GM19043 (cell line): ENCODE data around the gene FBXL17.

Source experiments
- ATAC-seq: cut with Tn5 transposase; IDR thresholded peaks from one replicate; pipeline ENCODE4 v1.9.1; 2021; ENCODE audit warnings: low read depth; ENCODE audit not compliant: unreplicated experiment

The FBXL17 gene

DNA sequence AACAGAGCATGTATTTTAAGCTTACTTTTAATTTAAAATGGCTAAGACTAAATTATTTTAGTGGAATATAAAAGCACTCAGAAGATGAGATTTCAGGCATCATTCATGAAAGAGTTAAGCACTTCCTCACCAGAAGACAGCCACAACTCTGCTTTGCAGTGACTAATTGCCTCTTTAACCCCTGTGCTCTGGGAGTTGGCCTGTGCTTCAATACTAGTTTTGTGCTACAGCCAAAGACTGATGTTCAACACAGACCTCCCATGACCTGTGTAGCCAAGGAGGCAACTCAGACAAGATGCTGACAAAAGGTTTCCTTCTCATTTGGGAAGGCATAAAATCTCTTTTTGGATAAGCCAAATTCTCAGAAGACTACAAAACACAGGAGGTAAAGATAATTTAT, 353.5 kb downstream of the FBXL17 start:
- no peak for ATAC-seq

DNA sequence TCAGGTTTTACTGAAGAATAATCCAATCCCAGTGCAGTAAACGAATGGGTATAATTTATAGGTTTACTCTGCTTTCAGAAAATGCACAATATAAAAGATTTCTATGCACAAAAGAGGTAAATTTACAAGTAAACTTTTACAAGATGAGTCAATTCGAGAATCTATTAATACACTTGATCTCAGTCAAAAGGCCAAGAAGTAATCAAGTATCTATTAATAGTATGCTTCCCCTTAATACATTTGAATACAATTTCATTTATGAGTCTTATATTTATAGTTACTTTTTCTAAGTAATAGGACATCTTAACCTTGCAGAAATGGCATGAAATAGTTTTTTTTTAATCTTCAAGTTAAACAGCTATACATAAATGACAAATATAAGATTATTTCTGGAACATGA, 355.9 kb downstream of the FBXL17 start:
- ATAC-seq: no peak

DNA sequence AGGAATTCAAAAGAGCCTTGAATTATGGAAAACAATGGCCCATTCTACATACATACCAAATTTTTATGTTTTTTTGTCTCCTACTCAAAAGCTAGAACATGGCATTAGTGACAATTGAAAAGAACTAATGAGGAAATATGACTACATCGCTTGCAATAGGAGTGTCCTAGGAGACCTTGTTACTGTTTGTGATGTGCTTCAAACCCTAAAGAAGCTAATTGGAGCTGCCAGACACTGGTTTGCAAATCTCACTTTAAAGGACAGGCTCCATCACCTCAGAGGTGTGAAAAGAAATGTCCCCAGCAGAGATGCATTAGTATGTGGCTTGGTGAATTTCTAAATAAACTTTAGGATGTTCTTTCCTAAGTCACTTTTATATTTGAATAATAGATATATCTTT, 356.9 kb downstream of the FBXL17 start:
- no peak for ATAC-seq

DNA sequence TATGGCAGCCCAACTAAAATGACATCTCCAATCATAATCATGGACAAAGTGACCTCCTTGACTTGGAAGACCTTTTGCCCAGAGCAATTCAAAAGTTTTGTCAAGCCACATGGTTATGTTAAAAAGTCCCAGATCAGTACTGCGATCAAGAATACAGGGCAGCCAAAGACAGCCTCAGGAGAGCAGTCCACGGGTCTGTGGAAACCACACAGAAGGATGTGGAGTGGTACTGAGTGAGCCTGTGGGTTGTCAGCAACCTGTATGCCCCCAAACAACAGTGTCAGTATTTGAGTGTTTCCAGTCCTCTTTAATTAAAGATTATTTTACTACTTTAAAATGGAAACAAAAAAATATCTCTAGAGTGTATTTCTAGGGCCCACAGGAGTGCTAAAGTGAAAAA, 365.8 kb downstream of the FBXL17 start:
- ATAC-seq: no peak

DNA sequence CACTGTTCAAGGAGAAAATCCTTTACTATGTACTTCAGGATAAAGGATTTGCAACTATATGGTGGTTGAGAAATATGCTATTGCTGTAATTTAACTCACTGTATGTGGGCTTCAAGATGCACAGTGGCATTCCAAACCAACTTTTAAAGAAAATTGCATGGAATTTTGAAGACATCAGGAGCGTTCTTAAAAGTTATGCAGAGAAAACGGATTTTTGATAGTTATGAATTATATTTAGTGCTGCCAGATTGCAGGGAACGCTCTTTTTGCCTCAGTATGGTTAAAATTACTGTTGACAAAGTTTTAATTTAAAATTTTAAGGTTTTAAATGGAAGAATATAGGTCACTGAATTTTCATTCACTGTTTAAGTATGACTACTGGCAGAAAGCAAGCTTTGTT, 375.1 kb downstream of the FBXL17 start:
- ATAC-seq: no peak

DNA sequence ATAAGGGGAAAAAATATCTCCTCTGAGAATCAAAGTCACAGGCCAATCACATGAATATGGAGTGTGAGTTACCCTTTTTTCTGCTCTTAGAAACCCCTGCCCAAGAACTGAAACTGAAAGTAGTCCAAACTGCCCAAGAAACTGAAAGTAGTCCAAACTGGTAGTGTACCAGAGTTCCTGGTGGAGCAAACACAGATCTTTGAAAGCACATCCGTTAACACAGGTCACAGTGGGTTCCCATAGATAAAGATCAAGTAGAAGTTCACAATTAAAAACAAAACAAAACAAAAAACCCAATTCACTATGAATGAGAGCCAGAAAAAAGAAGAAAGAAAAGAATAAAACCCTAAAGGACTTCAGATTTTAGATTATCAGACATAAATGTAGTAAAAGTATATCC, 378.7 kb downstream of the FBXL17 start:
- ATAC-seq: peak; percentile 100

DNA sequence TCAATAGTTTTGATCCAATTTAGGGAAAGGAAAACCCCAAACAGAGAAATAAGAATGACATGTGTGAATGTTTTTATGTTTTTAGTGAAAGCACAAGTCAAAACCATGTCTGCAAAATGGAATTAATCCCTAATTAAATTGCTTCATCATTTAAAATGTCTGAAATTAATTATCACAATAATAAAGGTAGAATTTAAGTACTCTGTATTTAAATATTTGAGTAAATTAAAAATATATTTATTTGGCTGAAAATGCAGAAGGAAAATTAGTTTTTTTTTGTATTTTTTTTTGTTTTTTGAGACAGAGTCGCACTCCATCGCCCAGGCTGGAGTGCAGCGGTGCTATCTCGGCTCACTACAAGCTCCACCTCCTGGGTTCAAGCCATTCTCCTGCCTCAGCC, 380.7 kb downstream of the FBXL17 start:
- ATAC-seq: no peak

DNA sequence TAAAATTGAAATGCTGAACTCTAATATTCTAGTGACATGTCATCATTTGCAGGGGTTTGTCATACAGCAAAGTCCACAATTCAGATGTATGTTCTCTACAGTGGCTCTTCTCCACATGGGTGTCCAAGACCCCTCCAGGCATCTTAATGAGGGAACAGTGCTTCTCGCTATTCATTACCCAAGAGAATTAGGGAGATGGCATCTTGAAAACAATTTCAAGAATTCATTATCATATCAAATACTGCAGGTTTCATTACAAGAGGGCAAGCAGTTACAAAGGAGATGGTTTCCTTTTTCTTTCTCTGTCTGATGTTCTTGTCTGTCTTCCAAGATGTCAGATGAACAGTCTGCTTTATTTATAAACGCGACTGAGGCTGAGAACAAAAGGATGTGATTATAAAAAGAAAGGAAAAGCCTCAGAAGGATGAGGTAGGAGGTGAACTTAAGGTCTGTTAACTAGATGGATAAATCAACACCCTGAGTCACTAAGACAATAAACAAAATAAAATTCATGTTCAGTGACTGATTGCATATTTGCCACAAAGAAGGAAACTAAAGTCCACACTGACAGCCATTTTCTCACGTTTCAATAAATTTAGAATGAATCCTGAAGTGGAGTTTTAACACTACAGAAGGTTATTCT, 384.4 kb downstream of the FBXL17 start:
- no peak for ATAC-seq

DNA sequence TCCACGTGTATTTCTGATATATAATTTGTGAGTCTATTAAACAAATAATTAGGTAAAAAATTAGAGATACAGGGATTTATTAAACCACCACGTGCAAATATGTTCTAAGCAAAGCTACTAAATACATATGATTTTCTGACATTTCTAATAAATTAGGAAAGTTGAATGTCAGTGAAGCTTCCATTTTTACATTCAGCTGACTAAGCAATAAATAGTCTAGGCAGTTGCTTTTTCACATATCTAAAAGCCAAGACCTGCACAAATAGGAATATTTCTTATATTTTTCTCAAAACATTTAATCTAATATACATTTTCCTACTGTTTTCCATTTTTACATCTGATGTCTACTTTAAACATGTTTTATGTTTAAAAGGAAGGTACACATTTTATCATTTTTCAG, 388.6 kb downstream of the FBXL17 start:
- no peak for ATAC-seq

DNA sequence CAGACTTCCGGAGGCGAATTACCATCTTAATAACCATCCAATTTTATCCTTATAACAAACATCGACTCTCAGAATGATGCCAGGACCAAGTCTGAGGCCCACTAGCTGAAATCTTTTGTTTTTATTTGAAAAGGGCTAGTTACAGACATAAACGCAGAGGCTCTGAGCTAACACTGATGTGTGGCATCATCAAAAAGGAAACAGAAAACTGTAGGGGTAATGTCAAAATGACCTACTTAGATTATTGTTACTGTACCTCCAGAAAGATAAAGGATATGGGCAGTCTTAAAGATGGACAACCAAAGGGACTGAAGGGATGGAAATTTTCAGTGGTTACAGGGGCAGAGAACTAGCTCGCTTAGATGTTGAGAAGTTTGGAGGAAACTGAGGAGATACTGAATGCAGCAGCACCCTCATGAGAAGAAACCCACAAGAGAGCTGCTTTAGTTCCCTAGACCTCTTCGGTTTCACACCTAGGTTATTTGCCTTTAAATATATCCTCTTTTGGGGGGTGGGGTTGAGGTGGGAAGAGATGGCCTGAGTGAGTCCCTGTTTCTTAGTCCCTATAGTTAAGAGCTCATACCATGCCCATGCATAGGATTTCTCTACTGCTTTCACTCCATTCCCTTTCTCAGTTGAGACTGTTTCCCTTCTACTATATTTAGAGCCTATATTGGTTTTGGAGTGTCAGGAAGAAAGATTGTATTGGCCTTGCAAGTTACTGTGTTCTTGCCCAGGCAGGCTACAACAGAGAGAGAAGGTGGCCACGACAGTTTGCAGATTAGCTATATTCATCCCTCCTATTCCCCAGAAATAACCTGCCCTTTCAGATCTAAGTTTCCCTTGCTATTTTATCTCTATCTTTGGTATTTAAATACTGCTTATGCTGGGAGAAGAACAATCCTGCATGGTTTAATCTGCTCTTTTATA, 390.8 kb downstream of the FBXL17 start:
- no peak for ATAC-seq

DNA sequence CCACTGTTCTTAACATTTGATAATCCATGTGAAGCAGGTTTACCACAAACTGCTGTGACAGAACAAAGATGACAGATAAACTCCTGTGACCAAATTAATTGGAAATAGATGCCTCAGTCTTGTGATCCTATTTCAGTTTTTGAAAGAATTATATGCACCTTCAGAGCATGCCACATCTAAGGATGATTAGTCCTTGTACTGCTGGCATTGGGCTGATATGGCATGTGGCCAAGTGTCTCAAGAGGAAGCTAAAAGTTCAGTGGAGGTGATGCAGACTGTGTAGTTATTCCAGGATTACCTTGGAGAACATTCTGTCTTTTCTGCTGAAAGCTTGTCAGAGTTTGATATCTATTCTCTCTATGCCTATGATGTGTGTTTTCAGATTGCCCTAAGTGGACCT, 396.8 kb downstream of the FBXL17 start:
- ATAC-seq: no peak

DNA sequence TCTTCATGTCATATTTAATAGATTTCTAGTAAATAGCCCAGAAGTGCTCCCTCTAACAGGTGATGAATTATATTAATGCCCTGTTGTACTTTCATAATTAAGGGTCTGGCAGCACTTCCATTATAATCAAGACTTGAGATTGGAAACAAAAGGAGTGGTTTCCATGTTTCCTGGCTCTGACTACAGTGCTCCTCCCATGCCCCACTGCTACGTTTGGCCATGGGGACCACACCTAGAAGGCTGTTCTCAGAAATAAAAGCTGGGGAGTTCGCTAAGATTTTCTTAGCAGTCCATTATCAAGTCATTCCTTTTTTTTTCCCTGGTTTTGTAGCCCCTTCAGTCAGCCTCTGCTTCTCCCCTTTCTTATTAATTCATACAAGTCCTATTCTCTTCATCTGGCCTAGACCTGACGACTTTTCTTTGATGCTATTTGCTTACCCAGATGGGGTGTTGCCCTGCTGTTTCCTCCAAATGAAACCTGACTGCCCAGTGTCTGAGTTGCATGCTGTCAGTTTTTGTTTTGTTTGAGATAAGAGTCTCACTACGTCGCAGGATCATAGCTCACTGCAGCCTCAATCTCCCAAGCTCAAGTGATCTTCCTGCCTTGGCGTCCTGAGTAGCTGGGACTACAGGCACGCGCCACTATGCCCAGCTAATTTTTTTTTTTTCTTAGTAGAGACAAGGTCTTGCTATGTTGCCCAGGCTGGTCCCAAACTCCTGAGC, 399.0 kb downstream of the FBXL17 start:
- ATAC-seq: no peak

DNA sequence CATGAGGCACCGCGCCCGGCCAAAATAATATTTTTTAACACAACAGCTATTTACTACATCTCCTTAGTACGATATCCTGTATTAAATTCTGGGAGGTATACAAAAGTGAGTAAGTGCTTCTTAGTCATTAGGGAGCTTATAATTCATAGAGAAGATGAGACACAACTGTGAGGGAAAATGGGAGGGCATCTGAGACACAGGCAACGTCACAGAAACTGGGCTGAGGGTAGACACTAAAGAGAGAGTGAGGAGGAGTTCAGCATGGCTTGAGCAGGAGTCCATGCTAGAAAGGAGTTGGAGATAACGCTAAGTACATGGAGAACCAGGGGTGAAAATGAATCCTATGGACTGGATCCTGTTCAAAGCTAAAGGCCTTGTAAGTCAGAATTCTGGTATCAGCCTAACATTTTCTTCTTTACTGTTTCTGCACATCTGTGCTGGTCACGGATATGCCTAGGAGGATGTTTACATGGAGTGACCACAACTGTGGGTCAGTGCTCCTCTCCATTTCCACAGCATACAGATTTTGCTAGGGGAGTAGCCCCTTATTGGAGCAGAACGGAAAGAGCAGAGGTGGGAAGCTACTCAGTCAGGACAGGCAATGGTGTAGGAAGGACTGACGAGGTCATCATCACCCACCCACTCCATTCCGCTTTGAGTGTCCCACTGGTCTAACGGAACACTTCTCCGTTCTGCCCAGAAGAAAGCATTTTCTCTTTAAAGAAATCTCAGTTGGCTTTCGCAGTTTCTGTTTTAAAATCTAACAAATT, 400.8 kb downstream of the FBXL17 start:
- no peak for ATAC-seq

DNA sequence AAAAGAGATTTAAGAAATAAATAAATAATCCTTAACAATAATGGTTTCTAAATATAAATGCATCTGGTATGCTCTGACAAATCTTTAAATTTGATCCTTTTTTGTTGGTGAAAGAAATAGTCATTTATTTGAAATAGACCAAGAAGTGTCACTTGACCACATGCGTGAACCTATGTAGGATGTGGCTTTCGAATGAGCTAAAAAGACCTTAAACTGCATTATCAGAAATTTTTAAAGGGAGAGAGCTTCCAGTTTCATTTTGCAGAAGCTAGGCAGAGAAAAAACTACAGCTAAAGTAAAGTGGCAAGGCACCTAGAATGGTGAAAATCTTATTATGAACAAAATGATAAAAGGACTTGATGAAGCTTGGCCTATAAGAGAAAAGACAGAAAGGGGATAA, 402.0 kb downstream of the FBXL17 start:
- no peak for ATAC-seq

DNA sequence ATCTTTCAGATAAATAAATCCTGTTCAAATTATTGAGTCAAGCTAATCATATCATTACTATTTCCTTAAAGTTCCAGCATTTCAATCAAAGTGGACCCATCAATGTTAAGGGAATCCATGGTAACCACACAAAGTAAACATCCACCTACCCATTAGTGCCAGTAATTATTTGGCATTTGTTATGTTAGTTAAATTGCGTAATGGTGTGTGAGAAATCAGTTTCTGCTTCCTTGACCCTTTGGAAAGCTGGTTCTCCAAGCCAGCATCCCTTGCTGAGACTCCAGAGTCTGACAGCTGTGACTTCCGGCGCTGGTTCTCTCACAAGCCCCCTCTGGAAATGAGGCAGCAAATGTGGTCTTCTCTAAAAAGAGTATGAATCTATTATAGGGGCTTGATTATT, 402.6 kb downstream of the FBXL17 start:
- no peak for ATAC-seq

DNA sequence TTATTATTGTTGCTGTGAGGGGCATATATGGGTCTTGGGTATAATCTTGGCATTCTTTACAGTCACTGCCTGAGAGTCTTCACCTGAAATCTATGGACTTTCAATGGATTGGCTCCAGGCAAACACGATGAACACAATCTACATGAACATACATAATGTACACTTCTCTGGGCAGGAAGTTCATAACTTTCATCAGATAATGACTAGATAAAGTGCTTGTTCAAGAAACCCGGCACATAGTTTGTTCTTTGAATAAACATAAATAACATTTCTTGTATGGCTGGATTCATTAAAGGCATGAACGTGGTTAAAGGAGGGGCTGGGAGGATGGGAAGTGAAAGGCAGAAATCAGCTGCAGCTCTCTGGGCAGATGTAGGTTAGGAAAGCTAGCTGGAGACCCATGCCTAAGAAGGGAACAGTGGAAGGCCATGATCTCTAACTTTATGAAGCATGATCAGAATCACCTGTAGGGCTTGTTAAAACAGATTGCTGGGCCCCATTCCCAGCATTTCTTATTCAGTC, 404.3 kb downstream of the FBXL17 start:
- no peak for ATAC-seq

DNA sequence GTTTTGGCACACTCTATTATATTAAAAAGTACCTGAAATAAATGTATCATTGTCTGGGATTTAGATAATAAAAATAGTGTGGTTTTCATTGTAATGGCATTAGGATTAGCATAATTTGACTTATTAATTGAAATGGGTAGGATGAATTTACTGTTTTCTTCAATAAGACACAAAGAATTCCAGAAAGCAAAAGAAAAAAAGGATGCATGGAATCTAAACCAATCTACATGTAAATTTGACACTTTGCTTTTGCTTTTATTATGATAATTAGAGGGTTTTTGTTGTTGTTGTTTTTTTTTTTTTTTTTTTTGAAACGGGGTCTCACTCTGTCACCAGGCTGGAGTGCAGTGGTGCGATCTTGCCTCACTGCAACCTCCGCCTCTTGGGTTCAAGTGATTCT, 406.3 kb downstream of the FBXL17 start:
- ATAC-seq: no peak

DNA sequence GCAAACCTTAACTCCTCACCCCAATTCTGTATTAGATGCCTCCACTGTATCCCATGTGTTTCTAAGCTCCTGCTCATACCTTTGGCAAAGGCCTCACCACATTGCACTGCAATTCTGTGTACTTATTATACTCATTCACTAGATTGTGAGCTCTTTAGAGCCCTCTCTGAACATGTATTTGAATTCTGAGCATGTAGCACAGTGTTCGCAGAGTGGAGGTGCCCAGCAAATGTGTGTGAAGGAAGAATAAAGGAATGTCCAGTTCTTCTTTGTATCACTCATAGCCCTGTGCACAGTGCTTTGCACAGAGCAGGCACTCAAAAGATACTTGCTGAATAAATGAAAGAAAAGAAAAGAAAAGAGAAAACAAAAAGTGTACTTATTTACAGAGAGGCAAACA, 410.1 kb downstream of the FBXL17 start:
- no peak for ATAC-seq

DNA sequence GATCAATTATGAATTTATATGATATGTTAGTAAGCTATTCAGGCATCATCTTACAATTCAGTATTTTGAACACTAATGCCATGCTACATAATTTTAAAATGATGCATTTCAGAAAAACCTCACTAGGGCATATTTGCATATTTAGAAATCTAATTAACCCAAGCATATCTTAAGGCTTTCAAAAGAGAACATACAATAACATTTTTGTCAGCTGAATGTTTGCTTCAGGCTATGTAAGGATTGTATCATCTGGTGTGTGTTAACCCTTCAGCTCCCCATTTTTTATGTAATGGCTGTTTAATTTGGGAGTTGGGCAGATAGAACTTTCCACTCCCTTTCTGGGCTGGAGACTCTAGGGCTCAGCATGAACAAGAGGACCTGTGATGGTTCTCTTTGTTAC, 412.1 kb downstream of the FBXL17 start:
- ATAC-seq: no peak

DNA sequence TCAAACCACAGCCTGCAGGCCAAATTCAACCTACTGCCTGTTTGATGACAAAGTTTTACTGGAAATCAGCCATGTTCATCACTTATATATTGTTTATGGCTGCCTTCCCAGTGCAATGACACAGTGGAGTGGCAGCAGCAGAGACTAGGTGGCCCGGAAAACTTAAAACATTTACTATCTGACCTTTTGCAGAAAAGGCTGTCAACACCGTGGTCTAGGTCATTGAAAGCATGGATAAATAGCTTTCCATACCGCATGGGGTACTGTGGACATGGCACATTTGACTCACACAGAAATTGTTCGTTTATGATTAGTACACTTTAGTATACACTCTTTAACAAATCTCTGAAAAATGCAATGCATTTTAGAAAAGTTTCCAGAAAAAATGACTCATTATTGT, 412.9 kb downstream of the FBXL17 start:
- no peak for ATAC-seq
